ENCODE measurements around the gene SP9. TPM values are rescaled to one million over a fixed set of nuclear protein-coding genes. Genes with fewer than 3 reads are reported as not detected.

Gene SP9
- total RNA-seq, 5 donors from 2014 or later (not counting 1 experiment from before 2014, with no cell fraction given), result not detected

GRCh38 chr2:174365571-174365970 lies 30.8 kb downstream of the SP9 start:
- ATAC-seq (replicated peaks in 1 of 4), result no peak
- H3K27me3 Mint-ChIP-seq, result no peaks in the 10 kb centered on the region
- CTCF ChIA-PET, result no interaction called here

DNA sequence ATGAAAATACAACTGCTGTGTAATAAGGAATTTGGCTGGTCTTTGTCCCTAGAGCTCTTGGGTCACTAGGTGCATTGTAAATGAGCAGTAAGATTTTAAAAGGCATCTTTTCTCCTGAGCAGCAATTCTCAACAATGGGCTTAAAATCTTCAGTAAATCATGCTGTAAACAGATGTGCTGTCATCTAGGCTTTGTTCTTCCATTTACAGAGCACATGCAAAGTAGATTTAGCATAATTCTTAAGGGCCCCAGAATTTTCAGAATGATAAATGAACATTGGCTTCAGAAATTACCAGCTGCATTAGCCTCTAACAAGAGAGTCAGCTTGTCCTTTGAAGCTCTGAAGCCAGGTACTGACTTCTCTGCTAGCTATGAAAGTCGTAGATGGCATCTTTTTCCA lies 33.9 kb downstream of the SP9 start:
- Mint-ChIP-seq H3K27ac (no peak overlapping the region), H3K4me1 (peaks cover 0 to 3% (median 2%) of the 10 kb centered on the region in 3 donors), H3K9me3 (peaks cover 10 to 18% (median 11%) of the 10 kb centered on the region in 3 donors), H3K36me3 (peaks cover 73% of the 10 kb centered on the region), H3K4me3 (no peak overlapping the region), H3K27me3 (no peaks in the 10 kb centered on the region)
- CTCF ChIA-PET, result no interaction called here
- no peaks in the 10 kb centered on the region for H3K4me1 ChIP-seq (ENCODE audit: control insufficient read depth in 1 of 2, extremely low read depth in 1 of 2, insufficient read depth in 2 of 2, low read length in 2 of 2)
- no peaks in the 10 kb centered on the region for H3K27me3 ChIP-seq (replicated peaks in 1 of 2; ENCODE audit: control insufficient read depth in 2 of 2, extremely low read depth in 1 of 2, insufficient read depth in 2 of 2, low read length in 1 of 2)
- peaks cover 12 to 67% of the 10 kb centered on the region in 2 donors for H3K36me3 ChIP-seq (ENCODE audit: control insufficient read depth in 2 of 2, extremely low read depth in 1 of 2, insufficient read depth in 1 of 2, low read length in 1 of 2)
- no peak overlapping the region for H3K4me3 ChIP-seq (ENCODE audit: control insufficient read depth in 1 of 2, extremely low read depth in 1 of 2, low read length in 1 of 2)
- H3K27ac ChIP-seq (ENCODE audit: low read length), result no peak overlapping the region
- WGBS (ENCODE audit: insufficient coverage), result no CpG with 5 or more reads among the region's 1 CpG
- no peak for ATAC-seq (replicated peaks in 1 of 4)
- no peak for DNase-seq
- peaks cover 4% of the 10 kb centered on the region for H3K9me3 ChIP-seq
- POLR2A ChIA-PET, result interaction anchor here in 1 of 2 donors (1.2 kb wide), 1 partner anchor 27 kb away, joined by 3 read pairs; the partner anchor contains the start of gene SCRN3

More at GRCh38 chr2:174365571-174365970, 30.8 kb downstream of the SP9 start:
- H3K4me1 Mint-ChIP-seq, result peaks cover 0 to 2% (median 0%) of the 10 kb centered on the region in 3 donors
- POLR2A ChIA-PET, result interaction anchor here (0.6 to 1.1 kb wide), 2 partner anchors 11 to 1209 kb away, joined by 3 read pairs; no protein-coding TSS in a partner anchor
- no peaks in the 10 kb centered on the region for H3K27me3 ChIP-seq (replicated peaks in 1 of 2; ENCODE audit: control insufficient read depth in 2 of 2, extremely low read depth in 1 of 2, insufficient read depth in 2 of 2, low read length in 1 of 2)
- peaks cover 4% of the 10 kb centered on the region for H3K9me3 ChIP-seq
- H3K27ac ChIP-seq (ENCODE audit: low read length), result no peak overlapping the region
- H3K27ac Mint-ChIP-seq, result no peak overlapping the region
- no peaks in the 10 kb centered on the region for H3K4me1 ChIP-seq (ENCODE audit: control insufficient read depth in 1 of 2, extremely low read depth in 1 of 2, insufficient read depth in 2 of 2, low read length in 2 of 2)
- peaks cover 12 to 60% of the 10 kb centered on the region in 2 donors for H3K36me3 ChIP-seq (ENCODE audit: control insufficient read depth in 2 of 2, extremely low read depth in 1 of 2, insufficient read depth in 1 of 2, low read length in 1 of 2)
- H3K9me3 Mint-ChIP-seq, result peaks cover 10 to 19% (median 11%) of the 10 kb centered on the region in 3 donors
- WGBS (ENCODE audit: insufficient coverage), result no CpG with 5 or more reads among the region's 2 CpGs
- no peak overlapping the region for H3K4me3 Mint-ChIP-seq
- no peak for DNase-seq
- no peak overlapping the region for H3K4me3 ChIP-seq (ENCODE audit: control insufficient read depth in 1 of 2, extremely low read depth in 1 of 2, low read length in 1 of 2)
- peaks cover 83% of the 10 kb centered on the region for H3K36me3 Mint-ChIP-seq

- Histone ChIP-seq H3K36me3 (ENCODE audit: control insufficient read depth in 2 of 2, extremely low read depth in 1 of 2, insufficient read depth in 1 of 2, low read length in 1 of 2) (peaks cover 0 to 72% of the 10 kb centered on the region in 2 donors), H3K27ac (ENCODE audit: low read length) (no peak overlapping the region), H3K4me1 (ENCODE audit: control insufficient read depth in 1 of 2, extremely low read depth in 1 of 2, insufficient read depth in 2 of 2, low read length in 2 of 2) (no peaks in the 10 kb centered on the region), H3K9me3 (no peaks in the 10 kb centered on the region), H3K27me3 (replicated peaks in 1 of 2; ENCODE audit: control insufficient read depth in 2 of 2, extremely low read depth in 1 of 2, insufficient read depth in 2 of 2, low read length in 1 of 2) (no peaks in the 10 kb centered on the region), H3K4me3 (ENCODE audit: control insufficient read depth in 1 of 2, extremely low read depth in 1 of 2, low read length in 1 of 2) (no peak overlapping the region)
- no peak for DNase-seq
- H3K36me3 Mint-ChIP-seq, result peaks cover 50% of the 10 kb centered on the region
- H3K4me3 Mint-ChIP-seq, result no peak overlapping the region
- peaks cover 0 to 6% (median 0%) of the 10 kb centered on the region in 3 donors for H3K4me1 Mint-ChIP-seq
- WGBS (ENCODE audit: insufficient coverage), result no CpG with 5 or more reads among the region's 2 CpGs
- no peak for ATAC-seq (replicated peaks in 1 of 4)
- H3K27ac Mint-ChIP-seq, result no peak overlapping the region
- H3K9me3 Mint-ChIP-seq, result no peaks in the 10 kb centered on the region
- ChIA-PET CTCF (no interaction called here), POLR2A (interaction anchor here in 1 of 2 donors (0.6 to 0.7 kb wide), 2 partner anchors 18 to 129 kb away, joined by 5 to 7 read pairs; partner anchors contain the start of gene OLA1)
- H3K27me3 Mint-ChIP-seq, result no peaks in the 10 kb centered on the region
Measured at GRCh38 chr2:174376967-174377366, 42.2 kb downstream of the SP9 start.

- no CpG with 5 or more reads among the region's 1 CpG for WGBS (ENCODE audit: insufficient coverage)
- no peak overlapping the region for H3K4me3 Mint-ChIP-seq
- no peak overlapping the region for H3K4me3 ChIP-seq (ENCODE audit: control insufficient read depth in 1 of 2, extremely low read depth in 1 of 2, low read length in 1 of 2)
Measured at GRCh38 chr2:174383796-174384195, 49.0 kb downstream of the SP9 start.

DNA sequence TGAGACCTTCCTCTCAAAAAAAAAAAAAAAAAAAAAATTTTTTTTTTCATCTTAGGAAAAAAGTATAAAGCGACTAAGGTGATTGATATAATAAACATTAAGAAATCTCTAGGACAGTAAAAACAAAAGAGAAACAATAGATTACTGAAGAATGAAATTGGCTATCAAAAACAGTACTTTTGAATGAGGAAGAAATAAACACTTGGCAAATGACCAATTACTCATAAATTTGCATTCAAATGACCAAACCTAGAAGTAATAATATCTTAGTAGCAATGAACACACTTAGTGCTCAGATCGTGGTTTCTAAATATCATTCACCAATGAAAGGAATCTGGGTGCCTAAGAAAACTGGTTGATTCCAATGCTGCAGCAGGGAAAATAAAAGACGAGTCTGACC lies 50.4 kb downstream of the SP9 start:
- H3K9me3 Mint-ChIP-seq, result no peaks in the 10 kb centered on the region
- peaks cover 54% of the 10 kb centered on the region for H3K36me3 Mint-ChIP-seq
- ChIA-PET POLR2A (no interaction called here), CTCF (no interaction called here)
- 100% methylated on average over 1 of the region's 3 CpGs for WGBS (ENCODE audit: insufficient coverage)
- no peaks in the 10 kb centered on the region for H3K4me1 ChIP-seq (ENCODE audit: control insufficient read depth in 1 of 2, extremely low read depth in 1 of 2, insufficient read depth in 2 of 2, low read length in 2 of 2)
- no peaks in the 10 kb centered on the region for H3K27me3 Mint-ChIP-seq
- H3K4me1 Mint-ChIP-seq, result peaks cover 26 to 31% (median 31%) of the 10 kb centered on the region in 3 donors
- no peak overlapping the region for H3K4me3 ChIP-seq (ENCODE audit: control insufficient read depth in 1 of 2, extremely low read depth in 1 of 2, low read length in 1 of 2)
- H3K27ac Mint-ChIP-seq, result no peak overlapping the region
- no peaks in the 10 kb centered on the region for H3K9me3 ChIP-seq
- no peak for DNase-seq
- peaks cover 3 to 51% of the 10 kb centered on the region in 2 donors for H3K36me3 ChIP-seq (ENCODE audit: control insufficient read depth in 2 of 2, extremely low read depth in 1 of 2, insufficient read depth in 1 of 2, low read length in 1 of 2)
- no peak overlapping the region for H3K27ac ChIP-seq (ENCODE audit: low read length)
- no peak overlapping the region for H3K4me3 Mint-ChIP-seq
- no peak for ATAC-seq (replicated peaks in 1 of 4)
- no peaks in the 10 kb centered on the region for H3K27me3 ChIP-seq (replicated peaks in 1 of 2; ENCODE audit: control insufficient read depth in 2 of 2, extremely low read depth in 1 of 2, insufficient read depth in 2 of 2, low read length in 1 of 2)

More at GRCh38 chr2:174383796-174384195, 49.0 kb downstream of the SP9 start:
- DNase-seq (no peak), ATAC-seq (replicated peaks in 1 of 4) (no peak)
- H3K27ac ChIP-seq (ENCODE audit: low read length), result no peak overlapping the region
- H3K36me3 Mint-ChIP-seq, result peaks cover 46% of the 10 kb centered on the region
- no peaks in the 10 kb centered on the region for H3K27me3 ChIP-seq (replicated peaks in 1 of 2; ENCODE audit: control insufficient read depth in 2 of 2, extremely low read depth in 1 of 2, insufficient read depth in 2 of 2, low read length in 1 of 2)
- H3K9me3 ChIP-seq, result no peaks in the 10 kb centered on the region
- ChIA-PET POLR2A (interaction anchor here (0.6 to 0.7 kb wide), 5 partner anchors 23 to 944 kb away, joined by 3 to 7 read pairs (median 4); no protein-coding TSS in a partner anchor), CTCF (interaction anchor here in 1 of 2 donors (0.6 kb wide), 1 partner anchor 16 kb away, joined by 3 read pairs; no protein-coding TSS in a partner anchor)
- peaks cover 14 to 22% (median 18%) of the 10 kb centered on the region in 3 donors for H3K4me1 Mint-ChIP-seq
- no peaks in the 10 kb centered on the region for H3K9me3 Mint-ChIP-seq
- no peak overlapping the region for H3K27ac Mint-ChIP-seq
- peaks cover 3 to 53% of the 10 kb centered on the region in 2 donors for H3K36me3 ChIP-seq (ENCODE audit: control insufficient read depth in 2 of 2, extremely low read depth in 1 of 2, insufficient read depth in 1 of 2, low read length in 1 of 2)
- no peaks in the 10 kb centered on the region for H3K27me3 Mint-ChIP-seq
- no peaks in the 10 kb centered on the region for H3K4me1 ChIP-seq (ENCODE audit: control insufficient read depth in 1 of 2, extremely low read depth in 1 of 2, insufficient read depth in 2 of 2, low read length in 2 of 2)

Other genes starting within 250 kb of the SP9 start
- gene OLA1, start 86.4 kb upstream of the SP9 start, total RNA-seq, result 10 to 100 TPM; 32.1 to 46.1 (median 38.1) TPM
- 10 to 100 TPM; 11.3 to 17.9 (median 14.8) TPM for gene SCRN3, start 60.8 kb downstream of the SP9 start, total RNA-seq
- 10 to 100 TPM; 12.4 to 25.2 (median 17.8) TPM for gene GPR155, start 152.1 kb downstream of the SP9 start, total RNA-seq

Data from T-cell (primary cell).